ENCODE results near the gene PLEKHG4B. TPM values are rescaled to one million over a fixed set of nuclear protein-coding genes. Genes with fewer than 3 reads are reported as not detected.
A peak's percentile ranks its signal among the peaks of the same experiment; 100 is the strongest.
"Not testable (repeated sequence)": the region's sequence is repeated elsewhere in the genome, so short reads cannot be mapped to it uniquely, and the experiment has no call there.

Gene PLEKHG4B
- total and polyA plus RNA-seq, 4 donors, result 0.05 to 0.21 TPM; not detected in 2

DNA sequence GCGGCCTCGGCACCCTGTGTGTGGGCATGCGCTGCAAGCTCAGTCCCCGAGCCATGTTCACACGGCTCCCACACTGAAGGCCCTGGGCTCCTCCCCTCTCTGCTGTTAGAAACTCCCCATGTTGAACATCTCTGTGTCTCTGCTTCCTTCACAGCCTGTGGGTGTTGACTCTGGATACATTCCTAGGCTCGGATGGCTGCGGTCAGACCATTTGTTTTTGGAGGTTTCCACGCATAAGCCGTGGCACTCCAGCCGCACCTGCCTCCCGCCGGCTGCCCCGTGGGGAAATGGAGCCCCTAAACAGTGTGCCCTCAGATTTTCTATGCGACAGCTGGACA lies 68.2 kb downstream of the PLEKHG4B start:
- no peaks in the 10 kb centered on the region for H3K27me3 ChIP-seq (ENCODE audit: control insufficient read depth in 1 of 2, insufficient read depth in 2 of 2, low read length in 1 of 2)
- intact Hi-C loops (cut with DNase I), result no loop called here

GRCh38 chr5:160921-161802 lies 69.2 kb downstream of the PLEKHG4B start:
- no peak for DNase-seq
- H3K27me3 ChIP-seq (ENCODE audit: control insufficient read depth in 1 of 2, insufficient read depth in 2 of 2, low read length in 1 of 2), result no peaks in the 10 kb centered on the region

More for the DNA sequence above, 68.2 kb downstream of the PLEKHG4B start:
- Histone ChIP-seq H3K4me3 (ENCODE audit: low read length in 2 of 2) (no peak overlapping the region), H3K27ac (ENCODE audit: low read depth in 1 of 2, low read length in 2 of 2) (no peak overlapping the region), H3K9me3 (ENCODE audit: control insufficient read depth, low read length) (no peaks in the 10 kb centered on the region), H3K36me3 (ENCODE audit: control insufficient read depth in 1 of 2, insufficient read depth in 2 of 2, low read length in 1 of 2) (no peaks in the 10 kb centered on the region), H3K4me1 (ENCODE audit: control insufficient read depth in 1 of 2, insufficient read depth in 2 of 2, low read length in 2 of 2) (no peaks in the 10 kb centered on the region)
- peak in 1 of 2 donors; percentile 50 for DNase-seq
- 81 to 85% methylated on average over 14 of the region's 14 CpGs for WGBS, 2 donors
- ATAC-seq (ENCODE audit: low FRiP score), result no peak

DNA sequence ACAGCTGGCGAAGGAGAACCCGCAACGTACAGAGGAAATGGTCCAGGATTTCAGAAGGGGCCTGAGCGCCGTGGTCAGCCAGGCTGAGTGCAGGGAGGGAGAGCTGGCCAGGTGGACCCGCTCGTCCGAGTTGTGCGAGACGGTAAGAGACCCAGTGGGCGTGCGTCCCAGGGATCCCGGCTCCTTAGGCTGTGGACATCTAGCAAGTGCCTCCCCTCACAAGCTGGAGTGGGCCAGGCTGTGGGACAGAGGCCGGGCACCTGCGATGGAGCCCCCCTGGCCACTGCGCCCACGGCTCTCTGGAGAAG lies 69.8 kb downstream of the PLEKHG4B start:
- Histone ChIP-seq H3K4me3 (ENCODE audit: low read length in 2 of 2) (no peak overlapping the region), H3K4me1 (ENCODE audit: control insufficient read depth in 1 of 2, insufficient read depth in 2 of 2, low read length in 2 of 2) (no peaks in the 10 kb centered on the region), H3K36me3 (ENCODE audit: control insufficient read depth in 1 of 2, insufficient read depth in 2 of 2, low read length in 1 of 2) (no peaks in the 10 kb centered on the region), H3K27ac (ENCODE audit: low read depth in 1 of 2, low read length in 2 of 2) (no peak overlapping the region), H3K27me3 (ENCODE audit: control insufficient read depth in 1 of 2, insufficient read depth in 2 of 2, low read length in 1 of 2) (no peaks in the 10 kb centered on the region), H3K9me3 (ENCODE audit: control insufficient read depth, low read length) (no peaks in the 10 kb centered on the region)
- intact Hi-C loops (cut with DNase I), result no loop called here
- ATAC-seq (ENCODE audit: low FRiP score) (peak; percentile 64), DNase-seq (peak in 1 of 2 donors; percentile 56)
- 95% methylated on average over 17 of the region's 17 CpGs for WGBS, 2 donors

More at GRCh38 chr5:160921-161802, 69.2 kb downstream of the PLEKHG4B start:
- Histone ChIP-seq H3K36me3 (ENCODE audit: control insufficient read depth in 1 of 2, insufficient read depth in 2 of 2, low read length in 1 of 2) (no peaks in the 10 kb centered on the region), H3K4me1 (ENCODE audit: control insufficient read depth in 1 of 2, insufficient read depth in 2 of 2, low read length in 2 of 2) (no peaks in the 10 kb centered on the region), H3K27ac (ENCODE audit: low read depth in 1 of 2, low read length in 2 of 2) (no peak overlapping the region), H3K4me3 (ENCODE audit: low read length in 2 of 2) (no peak overlapping the region), H3K9me3 (ENCODE audit: control insufficient read depth, low read length) (no peaks in the 10 kb centered on the region)
- WGBS, 2 donors, result 90 to 91% methylated on average over 23 of the region's 23 CpGs
- intact Hi-C loops (cut with DNase I), result no loop called here
- no peak for ATAC-seq (ENCODE audit: low FRiP score)

GRCh38 chr5:162190-162564 lies 70.2 kb downstream of the PLEKHG4B start:
- peak in 1 of 2 donors; percentile 53 for DNase-seq
- H3K27ac ChIP-seq (ENCODE audit: low read depth in 1 of 2, low read length in 2 of 2), result no peak overlapping the region
- peak; percentile 26 for ATAC-seq (ENCODE audit: low FRiP score)
- intact Hi-C loops (cut with DNase I), result no loop called here
- no peaks in the 10 kb centered on the region for H3K9me3 ChIP-seq (ENCODE audit: control insufficient read depth, low read length)
- 94 to 96% methylated on average over 19 of the region's 19 CpGs for WGBS, 2 donors
- no peaks in the 10 kb centered on the region for H3K4me1 ChIP-seq (ENCODE audit: control insufficient read depth in 1 of 2, insufficient read depth in 2 of 2, low read length in 2 of 2)
- no peaks in the 10 kb centered on the region for H3K36me3 ChIP-seq (ENCODE audit: control insufficient read depth in 1 of 2, insufficient read depth in 2 of 2, low read length in 1 of 2)
- no peak overlapping the region for H3K4me3 ChIP-seq (ENCODE audit: low read length in 2 of 2)
- no peaks in the 10 kb centered on the region for H3K27me3 ChIP-seq (ENCODE audit: control insufficient read depth in 1 of 2, insufficient read depth in 2 of 2, low read length in 1 of 2)

- Histone ChIP-seq H3K4me1 (ENCODE audit: control insufficient read depth in 1 of 2, insufficient read depth in 2 of 2, low read length in 2 of 2) (no peaks in the 10 kb centered on the region), H3K9me3 (ENCODE audit: control insufficient read depth, low read length) (no peaks in the 10 kb centered on the region), H3K36me3 (ENCODE audit: control insufficient read depth in 1 of 2, insufficient read depth in 2 of 2, low read length in 1 of 2) (no peaks in the 10 kb centered on the region), H3K27me3 (ENCODE audit: control insufficient read depth in 1 of 2, insufficient read depth in 2 of 2, low read length in 1 of 2) (no peaks in the 10 kb centered on the region), H3K27ac (ENCODE audit: low read depth in 1 of 2, low read length in 2 of 2) (no peak overlapping the region), H3K4me3 (ENCODE audit: low read length in 2 of 2) (no peak overlapping the region)
- 91 to 94% methylated on average over 21 to 23 of the region's 23 CpGs for WGBS, 2 donors
- intact Hi-C loops (cut with DNase I), result no loop called here
- ATAC-seq (ENCODE audit: low FRiP score) (no peak), DNase-seq (peak; percentile 29 to 60)
These were observed 70.8 kb downstream of the PLEKHG4B start for GRCh38 chr5:162565-163337.

DNA sequence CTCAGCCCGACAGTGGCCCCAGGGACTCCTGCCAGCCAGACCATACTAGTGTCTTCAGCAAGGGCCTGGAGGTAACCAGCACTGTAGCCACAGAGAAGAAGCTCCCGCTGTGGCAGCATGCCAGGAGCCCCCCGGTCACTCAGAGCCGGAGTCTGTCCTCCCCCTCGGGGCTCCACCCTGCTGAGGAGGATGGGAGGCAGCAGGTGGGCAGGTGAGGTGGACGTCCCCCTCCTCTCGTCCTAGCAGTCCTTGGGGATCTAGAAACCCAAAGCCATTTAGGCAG lies 71.3 kb downstream of the PLEKHG4B start:
- H3K9me3 ChIP-seq (ENCODE audit: control insufficient read depth, low read length), result no peaks in the 10 kb centered on the region
- ATAC-seq (ENCODE audit: low FRiP score), result no peak
- no peak overlapping the region for H3K4me3 ChIP-seq (ENCODE audit: low read length in 2 of 2)
- no peaks in the 10 kb centered on the region for H3K36me3 ChIP-seq (ENCODE audit: control insufficient read depth in 1 of 2, insufficient read depth in 2 of 2, low read length in 1 of 2)
- no peaks in the 10 kb centered on the region for H3K27me3 ChIP-seq (ENCODE audit: control insufficient read depth in 1 of 2, insufficient read depth in 2 of 2, low read length in 1 of 2)
- intact Hi-C loops (cut with DNase I), result no loop called here
- WGBS, 2 donors, result 92% methylated on average over 7 of the region's 7 CpGs
- H3K27ac ChIP-seq (ENCODE audit: low read depth in 1 of 2, low read length in 2 of 2), result no peak overlapping the region
- H3K4me1 ChIP-seq (ENCODE audit: control insufficient read depth in 1 of 2, insufficient read depth in 2 of 2, low read length in 2 of 2), result no peaks in the 10 kb centered on the region
- DNase-seq, result peak; percentile 27 to 58

DNA sequence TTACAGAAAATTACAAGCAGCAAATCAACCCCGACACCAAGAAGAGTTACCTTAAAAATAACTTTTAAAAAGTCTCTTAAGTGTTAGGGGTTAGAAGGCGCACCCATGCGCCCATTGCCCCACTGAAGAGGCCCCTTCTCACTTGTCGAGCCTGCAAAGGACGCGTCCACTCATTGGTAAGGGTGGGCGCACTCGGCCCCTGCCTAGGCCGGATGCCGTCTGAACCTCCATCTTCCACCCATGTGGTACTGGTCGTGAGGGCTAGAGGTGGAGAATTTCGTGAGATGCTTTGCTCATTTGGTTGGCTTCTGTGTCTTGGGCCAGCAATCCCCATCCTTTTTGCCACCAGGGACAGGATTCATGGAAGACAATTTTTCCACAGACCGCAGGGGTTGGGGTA lies 71.9 kb downstream of the PLEKHG4B start:
- H3K27ac ChIP-seq (ENCODE audit: low read depth in 1 of 2, low read length in 2 of 2), result no peak overlapping the region
- no peak for ATAC-seq (ENCODE audit: low FRiP score)
- DNase-seq, result peak; percentile 9 to 61
- H3K9me3 ChIP-seq (ENCODE audit: control insufficient read depth, low read length), result no peaks in the 10 kb centered on the region
- H3K27me3 ChIP-seq (ENCODE audit: control insufficient read depth in 1 of 2, insufficient read depth in 2 of 2, low read length in 1 of 2), result no peaks in the 10 kb centered on the region
- 91 to 97% methylated on average over 13 of the region's 13 CpGs for WGBS, 2 donors
- no peaks in the 10 kb centered on the region for H3K36me3 ChIP-seq (ENCODE audit: control insufficient read depth in 1 of 2, insufficient read depth in 2 of 2, low read length in 1 of 2)
- H3K4me1 ChIP-seq (ENCODE audit: control insufficient read depth in 1 of 2, insufficient read depth in 2 of 2, low read length in 2 of 2), result no peaks in the 10 kb centered on the region
- no peak overlapping the region for H3K4me3 ChIP-seq (ENCODE audit: low read length in 2 of 2)
- intact Hi-C loops (cut with DNase I), result no loop called here

DNA sequence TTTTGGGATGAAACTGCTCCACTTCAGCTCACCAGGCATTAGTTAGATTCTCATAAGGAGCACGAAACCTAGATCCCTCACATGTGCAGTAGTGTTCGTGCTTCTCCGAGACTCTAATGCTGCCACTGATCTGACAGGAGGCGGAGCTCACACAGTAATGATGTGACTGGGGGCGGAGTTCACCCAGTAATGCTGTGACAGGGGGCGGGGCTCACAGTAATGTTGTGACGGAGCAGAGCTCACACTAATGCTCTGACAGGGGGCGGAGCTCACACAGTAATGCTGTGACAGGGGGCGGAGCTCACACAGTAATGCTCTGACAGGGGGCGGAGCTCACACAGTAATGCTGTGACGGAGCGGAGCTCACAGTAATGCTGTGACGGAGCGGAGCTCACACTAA lies 72.3 kb downstream of the PLEKHG4B start:
- WGBS, 2 donors, result 84 to 96% methylated on average over 14 of the region's 14 CpGs
- Histone ChIP-seq H3K9me3 (ENCODE audit: control insufficient read depth, low read length) (no peaks in the 10 kb centered on the region), H3K27ac (ENCODE audit: low read depth in 1 of 2, low read length in 2 of 2) (no peak overlapping the region), H3K36me3 (ENCODE audit: control insufficient read depth in 1 of 2, insufficient read depth in 2 of 2, low read length in 1 of 2) (no peaks in the 10 kb centered on the region), H3K4me3 (ENCODE audit: low read length in 2 of 2) (no peak overlapping the region), H3K4me1 (ENCODE audit: control insufficient read depth in 1 of 2, insufficient read depth in 2 of 2, low read length in 2 of 2) (no peaks in the 10 kb centered on the region), H3K27me3 (ENCODE audit: control insufficient read depth in 1 of 2, insufficient read depth in 2 of 2, low read length in 1 of 2) (no peaks in the 10 kb centered on the region)
- intact Hi-C loops (cut with DNase I), result no loop called here
- DNase-seq (peak in 1 of 2 donors; percentile 11), ATAC-seq (ENCODE audit: low FRiP score) (no peak)

- peak in 1 of 2 donors; percentile 23 for DNase-seq
- H3K36me3 ChIP-seq (ENCODE audit: control insufficient read depth in 1 of 2, insufficient read depth in 2 of 2, low read length in 1 of 2); intact Hi-C loops (cut with DNase I); H3K27ac ChIP-seq (ENCODE audit: low read depth in 1 of 2, low read length in 2 of 2); H3K9me3 ChIP-seq (ENCODE audit: control insufficient read depth, low read length); ATAC-seq (ENCODE audit: low FRiP score); H3K4me3 ChIP-seq (ENCODE audit: low read length in 2 of 2); H3K4me1 ChIP-seq (ENCODE audit: control insufficient read depth in 1 of 2, insufficient read depth in 2 of 2, low read length in 2 of 2); H3K27me3 ChIP-seq (ENCODE audit: control insufficient read depth in 1 of 2, insufficient read depth in 2 of 2, low read length in 1 of 2): not testable (repeated sequence)
- 74 to 91% methylated on average over 23 to 24 of the region's 25 CpGs for WGBS, 2 donors
These were observed 72.8 kb downstream of the PLEKHG4B start for GRCh38 chr5:164783-165182.

Measured in aorta (tissue), 5 donors.